ENCODE measurements around the gene C5orf15.
"Not testable (repeated sequence)": the region's sequence is repeated elsewhere in the genome, so short reads cannot be mapped to it uniquely, and the experiment has no call there.

The C5orf15 gene

DNA sequence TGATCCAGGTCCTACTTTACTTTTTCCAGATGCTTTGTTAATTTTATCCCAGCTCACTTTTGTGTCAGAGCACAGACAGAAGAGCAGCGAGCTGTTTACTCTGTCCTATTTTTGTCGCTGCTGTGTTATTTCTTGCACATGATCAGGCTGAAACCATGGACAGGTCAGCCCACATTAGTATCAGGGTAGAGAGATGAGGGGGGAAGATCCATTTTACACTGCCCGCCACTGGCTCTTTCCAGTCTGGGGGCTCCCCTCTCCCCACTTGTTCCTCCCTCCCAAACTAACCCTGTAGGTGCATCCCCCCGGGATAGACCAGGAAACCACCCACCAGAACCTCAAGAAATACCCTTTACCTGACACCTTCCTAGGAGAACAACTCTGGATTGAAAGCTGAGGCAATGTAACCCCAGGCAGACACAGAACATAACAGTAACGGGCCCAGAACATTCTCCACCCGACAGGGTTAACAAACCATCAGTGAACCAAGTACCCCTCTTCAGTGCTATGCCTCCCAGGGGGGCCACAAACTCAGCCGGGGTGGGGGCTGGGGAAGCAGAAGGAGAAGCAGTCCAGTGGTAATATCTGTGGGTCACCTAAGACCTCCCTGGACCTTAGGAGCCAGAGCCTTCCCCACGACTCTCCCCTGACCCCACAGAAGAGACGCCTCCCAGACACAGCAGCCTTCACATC is 26.0 kb upstream of the C5orf15 start:
- DNase-seq (ENCODE audit: low spot score) = no peak

DNA sequence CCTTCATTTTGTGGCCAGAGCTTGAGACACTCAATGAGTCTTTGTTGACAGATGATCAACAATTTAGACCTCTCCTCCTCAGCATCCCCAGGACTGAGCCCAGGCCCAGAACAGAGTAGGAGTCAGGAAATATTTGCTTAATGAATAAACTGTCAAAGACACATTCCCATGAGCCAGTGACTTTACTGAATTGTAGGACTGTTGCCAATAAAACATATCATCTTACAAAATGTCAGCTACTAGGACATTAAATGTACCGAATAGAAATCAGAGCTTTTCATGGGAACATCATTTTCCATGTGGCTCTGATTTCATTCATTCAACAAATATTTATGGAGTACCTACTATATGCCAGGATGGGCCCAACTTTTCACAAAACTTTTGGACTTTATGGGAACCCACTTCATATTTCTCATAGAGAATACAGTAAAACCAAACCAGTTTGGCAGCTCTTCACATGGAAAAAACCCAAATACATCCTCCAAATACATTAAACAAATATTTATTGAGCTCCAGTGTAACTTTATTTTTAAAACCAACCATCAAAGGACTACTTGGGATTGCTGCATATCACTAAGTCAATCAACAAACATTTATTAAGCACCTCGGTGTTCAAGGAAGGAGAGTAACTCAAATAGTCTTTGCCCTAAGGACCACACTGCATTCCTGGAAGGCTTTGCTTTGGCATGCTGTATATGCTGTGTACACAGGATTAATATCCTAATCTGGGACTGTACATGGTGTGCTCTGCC is 24.9 kb upstream of the C5orf15 start:
- peak; percentile 68 for DNase-seq (ENCODE audit: low spot score)

- no peak for DNase-seq (ENCODE audit: low spot score)
Observed at GRCh38 chr5:133992429-133993155, 24.2 kb upstream of the C5orf15 start.

GRCh38 chr5:133991171-133991910 is 22.9 kb upstream of the C5orf15 start:
- no peak for DNase-seq (ENCODE audit: low spot score)

GRCh38 chr5:133990396-133990795 is 22.0 kb upstream of the C5orf15 start:
- DNase-seq (ENCODE audit: low spot score) = no peak

DNA sequence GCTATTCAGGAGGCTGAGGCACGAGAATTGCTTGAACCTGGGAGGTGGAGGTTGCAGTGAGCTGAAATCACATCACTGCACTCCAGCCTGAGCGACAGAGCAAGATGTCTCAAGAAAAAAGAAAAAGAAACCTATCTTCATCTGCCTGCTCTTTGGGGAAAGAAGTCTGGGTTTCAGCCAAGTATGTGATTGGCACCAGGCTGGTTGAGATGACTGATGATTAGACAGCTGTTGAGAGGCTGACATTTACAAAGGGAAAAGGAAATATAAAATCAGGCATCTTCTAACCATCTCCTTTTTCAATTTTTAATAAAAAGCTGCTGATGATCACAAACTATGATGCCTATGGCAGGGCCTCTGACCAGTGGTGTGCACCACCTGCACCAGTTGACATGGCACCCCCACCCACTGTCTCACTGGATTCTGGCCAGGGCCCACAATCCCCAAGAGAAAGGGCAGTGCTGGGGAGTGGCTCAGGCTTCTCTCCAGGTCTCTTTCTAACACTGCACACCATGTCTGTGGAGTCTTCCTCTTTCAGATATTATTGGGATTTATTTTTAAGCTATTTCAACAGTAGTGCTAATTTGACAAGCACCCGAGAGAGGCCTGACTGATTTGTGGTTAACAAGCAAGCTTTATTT is 17.2 kb upstream of the C5orf15 start:
- DNase-seq (ENCODE audit: low spot score) = no peak

DNA sequence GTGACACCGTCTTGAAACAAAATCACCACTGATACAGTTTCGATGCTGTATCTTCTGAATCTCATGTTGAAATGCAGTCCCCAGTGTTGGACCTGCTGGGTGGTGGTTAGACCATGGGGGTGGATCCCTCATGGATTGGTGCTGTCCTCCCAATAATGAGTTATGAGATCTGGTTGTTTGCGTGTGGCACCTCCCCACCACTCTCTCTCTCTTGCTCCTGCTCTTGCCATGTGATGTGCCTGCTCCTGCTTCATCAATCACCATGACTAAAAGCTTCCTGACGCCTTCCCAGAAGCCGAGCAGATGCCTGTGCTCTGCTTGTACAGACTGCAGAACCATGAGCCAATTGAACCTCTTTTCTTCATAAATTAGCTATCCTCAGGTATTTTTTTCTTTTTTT is 15.2 kb upstream of the C5orf15 start:
- DNase-seq (ENCODE audit: low spot score) = no peak

DNA sequence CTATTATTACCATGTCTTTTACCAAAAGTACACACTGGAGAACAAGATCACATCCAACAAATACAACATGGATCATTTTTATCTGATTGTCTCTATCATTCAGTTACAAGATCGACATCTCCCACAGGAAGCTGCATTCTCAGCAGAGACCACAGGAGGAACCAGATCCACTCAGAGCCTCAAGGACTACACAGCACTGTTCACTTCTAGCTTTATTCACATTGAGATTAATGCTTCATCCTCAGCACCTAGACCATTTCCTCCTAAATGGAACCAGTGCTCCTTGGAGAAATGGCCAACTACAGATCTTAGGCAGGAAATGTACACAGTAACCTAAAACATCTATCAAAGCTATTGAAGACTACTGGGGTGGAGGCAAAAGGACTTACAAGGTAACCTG is 13.3 kb upstream of the C5orf15 start:
- no peak for DNase-seq (ENCODE audit: low spot score)

GRCh38 chr5:133980652-133981051 is 12.2 kb upstream of the C5orf15 start:
- DNase-seq (ENCODE audit: low spot score) = no peak

- DNase-seq (ENCODE audit: low spot score) = no peak
Observed at GRCh38 chr5:133978943-133979342, 10.5 kb upstream of the C5orf15 start.

- DNase-seq (ENCODE audit: low spot score) = peak; percentile 64
Observed at GRCh38 chr5:133977858-133978257, 9.4 kb upstream of the C5orf15 start.

DNA sequence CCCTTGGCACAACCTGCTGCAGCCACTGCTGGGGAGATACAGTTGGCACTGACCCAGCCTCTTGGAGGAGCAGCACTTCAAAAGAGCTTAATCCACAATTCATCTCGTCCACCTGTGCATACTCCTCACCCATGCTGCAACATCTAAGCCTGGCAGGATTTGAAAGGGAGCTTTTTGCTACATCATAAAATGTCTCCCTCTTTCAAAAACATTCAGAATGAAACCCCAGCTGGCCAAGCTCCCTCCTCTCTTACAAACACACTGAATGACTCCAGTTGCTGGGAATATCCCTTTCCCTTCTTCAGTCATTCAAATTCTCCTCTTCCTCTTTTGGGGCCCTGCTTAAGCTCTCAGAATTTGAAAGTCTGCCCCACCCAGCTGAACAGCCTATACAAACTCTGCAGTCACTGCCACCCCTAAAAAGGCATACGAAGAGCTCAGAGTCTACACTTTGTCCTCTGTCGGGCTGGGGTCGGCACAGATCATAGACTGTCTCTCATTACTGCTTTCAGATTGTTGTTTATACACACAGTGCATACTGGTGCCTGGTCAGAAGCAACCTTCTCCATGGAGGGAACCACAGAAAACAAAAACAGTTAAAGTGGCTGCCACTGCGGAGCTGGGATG is 8.8 kb upstream of the C5orf15 start:
- no peak for DNase-seq (ENCODE audit: low spot score)

- DNase-seq (ENCODE audit: low spot score) = not testable (repeated sequence)
Observed at GRCh38 chr5:133975546-133975945, 7.1 kb upstream of the C5orf15 start.

DNA sequence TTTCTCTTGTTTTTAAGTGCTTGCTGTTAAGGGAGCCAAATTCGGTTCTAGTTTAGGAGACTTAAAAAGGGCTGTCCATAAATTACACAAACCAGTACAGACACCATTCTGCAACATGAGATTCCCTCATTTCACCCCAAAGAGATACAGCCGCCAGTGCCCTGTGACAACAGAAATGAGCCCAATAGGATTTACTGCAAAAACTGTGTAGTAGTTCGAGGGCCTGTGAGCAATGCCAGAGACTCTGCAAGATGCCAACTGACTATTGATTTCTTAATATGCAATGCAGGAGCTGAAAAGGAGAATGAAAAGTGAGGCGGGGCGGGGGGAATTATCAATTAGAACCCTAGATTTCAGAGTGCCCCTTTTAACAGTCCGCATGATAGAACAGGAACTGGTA is 5.7 kb upstream of the C5orf15 start:
- no peak for DNase-seq (ENCODE audit: low spot score)

DNA sequence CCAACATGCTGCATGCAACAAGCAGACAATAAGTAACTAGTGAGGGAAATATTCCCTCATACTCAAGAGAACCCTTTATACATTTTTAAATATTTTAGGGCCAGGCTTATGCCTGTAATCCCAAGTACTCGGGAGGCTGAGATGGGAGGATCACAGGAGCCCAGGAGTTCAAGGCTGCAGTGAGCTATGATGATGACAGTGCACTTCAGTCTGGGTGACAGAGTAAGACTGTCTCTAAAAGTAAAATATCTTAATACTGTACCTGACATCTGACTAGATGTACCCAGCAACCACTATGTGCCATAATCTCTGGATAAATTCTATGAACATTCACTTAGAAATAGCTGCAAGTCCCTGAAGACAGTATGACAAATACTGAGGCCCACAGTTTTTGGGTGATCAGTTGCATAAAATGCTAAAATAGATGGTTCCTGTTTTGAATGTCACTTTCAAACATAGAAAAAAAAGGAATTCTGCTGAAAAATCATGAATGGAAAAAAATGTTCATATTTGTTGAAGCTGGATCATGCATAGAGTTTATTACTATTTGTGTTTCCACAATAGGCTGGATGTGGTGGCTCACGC is 2.0 kb upstream of the C5orf15 start:
- DNase-seq (ENCODE audit: low spot score) = no peak

- DNase-seq (ENCODE audit: low spot score) = peak; percentile 89
Observed at GRCh38 chr5:133969654-133970324, 1.4 kb upstream of the C5orf15 start.

GRCh38 chr5:133967698-133968203 is 674 bp downstream of the C5orf15 start:
- DNase-seq (ENCODE audit: low spot score) = peak; percentile 70

GRCh38 chr5:133967124-133967523 is 1.3 kb downstream of the C5orf15 start:
- DNase-seq (ENCODE audit: low spot score) = peak; percentile 48

DNA sequence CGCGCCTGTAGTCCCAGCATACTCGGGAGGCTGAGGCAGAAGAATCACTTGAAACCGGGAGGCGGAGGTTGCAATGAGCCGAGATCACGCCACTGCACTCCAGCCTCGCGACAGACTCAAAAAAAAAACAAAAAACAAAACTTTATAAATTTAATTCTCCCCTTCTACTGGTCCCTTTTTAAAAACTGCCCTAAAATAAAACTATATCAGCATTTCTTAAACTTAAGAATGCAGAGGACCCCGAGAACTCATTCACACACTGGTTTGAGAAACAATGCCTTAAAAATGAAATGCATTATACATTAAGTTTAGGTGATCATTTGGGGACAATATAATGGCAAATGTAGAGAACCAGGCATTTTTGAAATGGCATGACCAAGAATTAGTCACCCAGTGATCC is 2.3 kb downstream of the C5orf15 start:
- DNase-seq (ENCODE audit: low spot score) = no peak

- DNase-seq (ENCODE audit: low spot score) = no peak
Observed at GRCh38 chr5:133963493-133964128, 4.8 kb downstream of the C5orf15 start.
